GM18520 (cell line): ENCODE data around the gene CSDE1.

ENCODE experiments used
- ATAC-seq: cut with Tn5 transposase; IDR thresholded peaks from one replicate; pipeline ENCODE4 v1.9.1; 2021; ENCODE audit not compliant: unreplicated experiment

The CSDE1 gene

GRCh38 chr1:114668373-114668772 is 89.4 kb downstream of the CSDE1 start:
- ATAC-seq, result no peak

DNA sequence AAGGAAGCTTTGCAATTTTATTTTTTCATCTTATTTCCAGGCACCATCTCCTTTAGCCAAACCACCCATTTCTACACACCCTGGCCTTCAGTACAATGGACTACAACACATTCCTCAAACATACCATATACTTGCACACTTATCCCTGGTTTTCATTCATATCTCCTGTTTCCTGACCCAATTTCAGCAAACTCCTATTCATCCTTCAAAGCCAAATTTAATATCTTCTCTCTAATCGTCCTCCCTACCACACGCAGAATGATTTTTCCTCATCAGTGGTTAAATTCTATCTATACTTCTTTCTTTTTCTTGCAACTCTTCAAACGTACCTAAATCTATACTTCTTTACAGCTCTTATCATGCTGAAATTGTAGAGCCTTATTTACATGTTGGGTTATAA is 90.8 kb downstream of the CSDE1 start:
- ATAC-seq, result no peak
